ENCODE measurements around the gene GDE1.

GDE1 gene

GRCh38 chr16:19523559-19524355 is 1.9 kb upstream of the GDE1 start, which contains the start of gene CCP110:
TSS of gene CCP110 (plus strand) at chr16:19523942. CDS start at chr16:19527882, 3,940 bp downstream.
- peak; percentile 94 for DNase-seq

GRCh38 chr16:19523184-19523558 is 1.3 kb upstream of the GDE1 start:
- DNase-seq = no peak

- DNase-seq = no peak
Observed at GRCh38 chr16:19522760-19523159, 862 bp upstream of the GDE1 start.

GRCh38 chr16:19522397-19522732 is 467 bp upstream of the GDE1 start:
- no peak for DNase-seq

- no peak for DNase-seq
Observed at GRCh38 chr16:19520861-19521331, 1.0 kb downstream of the GDE1 start.

GRCh38 chr16:19518388-19518787 is 3.5 kb downstream of the GDE1 start:
- no peak for DNase-seq

GRCh38 chr16:19517424-19518089 is 4.3 kb downstream of the GDE1 start:
- peak; percentile 15 for DNase-seq

- DNase-seq = no peak
Observed at GRCh38 chr16:19515757-19516156, 6.1 kb downstream of the GDE1 start.

GRCh38 chr16:19513377-19514053 is 8.4 kb downstream of the GDE1 start:
- DNase-seq = no peak

- DNase-seq = no peak
Observed at GRCh38 chr16:19512297-19512696, 9.6 kb downstream of the GDE1 start.

- no peak for DNase-seq
Observed at GRCh38 chr16:19507867-19508266, 14.0 kb downstream of the GDE1 start.

- no peak for DNase-seq
Observed at GRCh38 chr16:19506965-19507364, 14.9 kb downstream of the GDE1 start.

GRCh38 chr16:19505600-19506303 is 16.1 kb downstream of the GDE1 start:
- DNase-seq = peak; percentile 8

- no peak for DNase-seq
Observed at GRCh38 chr16:19503461-19504075, 18.3 kb downstream of the GDE1 start.

- DNase-seq = peak; percentile 65
Observed at GRCh38 chr16:19502395-19503131, 19.3 kb downstream of the GDE1 start.

GRCh38 chr16:19499481-19499880 is 22.4 kb downstream of the GDE1 start:
- DNase-seq = no peak

- peak; percentile 9 for DNase-seq
Observed at GRCh38 chr16:19499006-19499405, 22.9 kb downstream of the GDE1 start.

- no peak for DNase-seq
Observed at GRCh38 chr16:19497176-19497575, 24.7 kb downstream of the GDE1 start.

- DNase-seq = no peak
Observed at GRCh38 chr16:19490619-19491018, 31.3 kb downstream of the GDE1 start.

GRCh38 chr16:19488213-19488640 is 33.7 kb downstream of the GDE1 start:
- DNase-seq = no peak

- no peak for DNase-seq
Observed at GRCh38 chr16:19486750-19487325, 35.1 kb downstream of the GDE1 start.

- DNase-seq = no peak
Observed at GRCh38 chr16:19486051-19486450, 35.8 kb downstream of the GDE1 start.
